ENCODE results near the gene RASSF5. TPM values are rescaled to one million over a fixed set of nuclear protein-coding genes. Genes with fewer than 3 reads are reported as not detected.

Gene RASSF5
- polyA plus RNA-seq, 1 of the 3 experiments (the other 2 are of a cell fraction) = 2.2 TPM

- TF ChIP-seq IRF3 (IDR thresholded peaks at IDR 0.05; ENCODE audit: low read depth, low read length) (no peak), NRF1 (IDR thresholded peaks at IDR 0.05; ENCODE audit: low read depth, low read length) (no peak), RXRA (IDR thresholded peaks at IDR 0.05; ENCODE audit: borderline replicate concordance, low read depth) (no peak), MEF2A (IDR thresholded peaks at IDR 0.05; ENCODE audit: borderline replicate concordance, low read depth) (no peak), ZBTB33 (IDR thresholded peaks at IDR 0.05; ENCODE audit: borderline replicate concordance, low read depth) (no peak)
Measured at GRCh38 chr1:206590025-206590758, 82.9 kb downstream of the RASSF5 start (continued).

GRCh38 chr1:206591226-206591625 is 83.9 kb downstream of the RASSF5 start:
- Histone ChIP-seq H3K9me3 (no peaks in the 10 kb centered on the region), H4K20me1 (ENCODE audit: insufficient read depth) (no peaks in the 10 kb centered on the region), H3K36me3 (replicated peaks in 1 of 2; ENCODE audit: control insufficient read depth in 1 of 2, insufficient read depth in 2 of 2, low read length in 1 of 2) (peaks cover 12 to 70% of the 10 kb centered on the region in 2 experiments), H3K79me2 (ENCODE audit: insufficient read depth) (no peaks in the 10 kb centered on the region), H3K4me2 (no peak overlapping the region), H3K27ac (ENCODE audit: low read depth in 2 of 2, low read length in 1 of 2) (no peak overlapping the region), H3K4me3 (ENCODE audit: low read depth in 2 of 2, low read length in 1 of 2) (no peak overlapping the region), H3K9ac (no peak overlapping the region), H3F3A (replicated peaks; ENCODE audit: insufficient read depth) (peaks cover 24% of the 10 kb centered on the region), H3K4me1 (ENCODE audit: control insufficient read depth in 1 of 2, insufficient read depth in 2 of 2, low read depth in 1 of 2, low read length in 1 of 2) (peaks cover 5 to 25% of the 10 kb centered on the region in 2 experiments), H3K27me3 (ENCODE audit: insufficient read depth) (no peaks in the 10 kb centered on the region), H3K9me2 (no peaks in the 10 kb centered on the region), H2AFZ (ENCODE audit: low read depth) (no peak overlapping the region)
- WGBS (ENCODE audit: low lambda C conversion rate) = 83% methylated on average over 5 of the region's 5 CpGs
- TF ChIP-seq TCF12 (IDR thresholded peaks at IDR 0.05) = peak; percentile 21; the same call in 1 of the 2 replicates
- no peak for TF ChIP-seq YY1 (IDR thresholded peaks at IDR 0.05; ENCODE audit: low read depth)
- DNase-seq = no peak
- ChIA-PET CTCF (interaction anchor here (0.7 to 3.6 kb wide), 8 partner anchors 8 to 114 kb away, joined by 3 to 24 read pairs (median 4); partner anchors contain the start of gene EIF2D), POLR2A (no interaction called here)

GRCh38 chr1:206591696-206592095 is 84.4 kb downstream of the RASSF5 start:
- no peaks in the 10 kb centered on the region for H3K9me2 ChIP-seq
- H3F3A ChIP-seq (replicated peaks; ENCODE audit: insufficient read depth) = peaks cover 24% of the 10 kb centered on the region
- WGBS (ENCODE audit: low lambda C conversion rate) = 99% methylated on average over 9 of the region's 9 CpGs
- H3K27ac ChIP-seq (ENCODE audit: low read depth in 2 of 2, low read length in 1 of 2) = no peak overlapping the region
- no peak overlapping the region for H3K4me3 ChIP-seq (ENCODE audit: low read depth in 2 of 2, low read length in 1 of 2)
- DNase-seq = no peak
- peaks cover 5 to 25% of the 10 kb centered on the region in 2 experiments for H3K4me1 ChIP-seq (ENCODE audit: control insufficient read depth in 1 of 2, insufficient read depth in 2 of 2, low read depth in 1 of 2, low read length in 1 of 2)
- no peaks in the 10 kb centered on the region for H3K9me3 ChIP-seq
- no peaks in the 10 kb centered on the region for H3K27me3 ChIP-seq (ENCODE audit: insufficient read depth)
- H3K79me2 ChIP-seq (ENCODE audit: insufficient read depth) = no peaks in the 10 kb centered on the region
- H4K20me1 ChIP-seq (ENCODE audit: insufficient read depth) = no peaks in the 10 kb centered on the region
- ChIA-PET CTCF (interaction anchor here (0.7 to 3.6 kb wide), 8 partner anchors 8 to 114 kb away, joined by 3 to 24 read pairs (median 4); partner anchors contain the start of gene EIF2D), POLR2A (no interaction called here)
- H3K4me2 ChIP-seq = no peak overlapping the region
- H2AFZ ChIP-seq (ENCODE audit: low read depth) = no peak overlapping the region
- H3K9ac ChIP-seq = no peak overlapping the region
- peaks cover 13 to 74% of the 10 kb centered on the region in 2 experiments for H3K36me3 ChIP-seq (replicated peaks in 1 of 2; ENCODE audit: control insufficient read depth in 1 of 2, insufficient read depth in 2 of 2, low read length in 1 of 2)
- no peak for TF ChIP-seq FOXJ3 (CRISPR knock-in tag; IDR thresholded peaks at IDR 0.05)
- TF ChIP-seq EP300 (IDR thresholded peaks at IDR 0.05; ENCODE audit: borderline replicate concordance in 1 of 2, low read depth in 1 of 2, low read length in 1 of 2) = no peak
- TF ChIP-seq SMC3 (IDR thresholded peaks at IDR 0.05; ENCODE audit: low read depth, low read length) = no peak
- no peak for TF ChIP-seq NFIC (IDR thresholded peaks at IDR 0.05; ENCODE audit: borderline replicate concordance)
- TF ChIP-seq CHD2 (IDR thresholded peaks at IDR 0.05; ENCODE audit: low read length, partially characterized antibody) = no peak
- no peak for TF ChIP-seq TAF1 (IDR thresholded peaks at IDR 0.05; ENCODE audit: borderline replicate concordance, low read depth, low read length)
- TF ChIP-seq USF1 (IDR thresholded peaks at IDR 0.05; ENCODE audit: borderline replicate concordance, low read depth) = no peak
- no peak for TF ChIP-seq FOXM1 (IDR thresholded peaks at IDR 0.05; ENCODE audit: low read depth)
- no peak for TF ChIP-seq REST (IDR thresholded peaks at IDR 0.05; ENCODE audit: low read depth, low read length)
